ENCODE results near the gene GOSR1.
A peak's percentile ranks its signal among the peaks of the same experiment; 100 is the strongest.

The GOSR1 gene

DNA sequence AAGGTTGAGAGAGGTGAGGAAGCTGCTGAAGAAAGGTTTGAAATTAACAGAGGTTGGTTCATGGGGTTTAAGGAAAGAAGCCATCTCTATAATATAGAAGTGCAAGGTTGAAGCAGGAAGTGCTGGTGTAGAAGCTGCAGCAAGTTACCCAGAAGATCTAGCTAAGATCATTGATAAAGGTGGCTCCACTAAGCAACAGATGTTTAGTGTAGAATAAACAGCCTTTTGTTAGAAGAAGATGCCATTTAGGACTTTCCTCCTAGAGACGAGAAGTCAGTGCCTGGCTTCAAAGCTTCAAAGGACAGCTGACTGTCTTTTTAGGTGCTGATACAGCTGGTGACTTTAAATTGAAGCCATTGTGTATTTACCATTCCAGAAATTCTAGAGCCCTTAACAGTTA lies 29.3 kb downstream of the GOSR1 start:
- Histone ChIP-seq H3K27me3 (ENCODE audit: insufficient read depth, low read length, poor library complexity) (no peaks in the 10 kb centered on the region), H3K18ac (ENCODE audit: low read length) (no peak overlapping the region), H4K5ac (ENCODE audit: low read length) (no peak overlapping the region), H3K4me2 (ENCODE audit: low read length) (no peak overlapping the region), H3K79me1 (ENCODE audit: low read length) (no peaks in the 10 kb centered on the region), H3K27ac (ENCODE audit: low read depth, low read length) (no peak overlapping the region), H3K4me3 (ENCODE audit: low read length) (no peak overlapping the region), H3K4ac (ENCODE audit: low read depth, low read length) (no peak overlapping the region), H2BK15ac (replicated peaks; ENCODE audit: low read depth) (no peak overlapping the region), H3K9ac (ENCODE audit: low read length) (no peak overlapping the region), H3K23ac (ENCODE audit: low read length) (no peak overlapping the region), H4K8ac (ENCODE audit: low read depth, low read length) (no peak overlapping the region), H2AK5ac (ENCODE audit: low read length) (no peak overlapping the region), H3K79me2 (ENCODE audit: control insufficient read depth, insufficient read depth, low read length) (no peaks in the 10 kb centered on the region), H2BK120ac (ENCODE audit: low read depth, low read length) (no peak overlapping the region), H3K56ac (ENCODE audit: low read length) (no peak overlapping the region), H3K4me1 (ENCODE audit: control insufficient read depth, low read depth, low read length) (no peaks in the 10 kb centered on the region), H2BK5ac (ENCODE audit: low read length) (no peak overlapping the region), H3K36me3 (ENCODE audit: control insufficient read depth, insufficient read depth, low read length) (no peaks in the 10 kb centered on the region)
- WGBS (ENCODE audit: extremely low coverage, insufficient coverage, low lambda C conversion rate) = no CpG with 5 or more reads among the region's 1 CpG
- DNase-seq = no peak

DNA sequence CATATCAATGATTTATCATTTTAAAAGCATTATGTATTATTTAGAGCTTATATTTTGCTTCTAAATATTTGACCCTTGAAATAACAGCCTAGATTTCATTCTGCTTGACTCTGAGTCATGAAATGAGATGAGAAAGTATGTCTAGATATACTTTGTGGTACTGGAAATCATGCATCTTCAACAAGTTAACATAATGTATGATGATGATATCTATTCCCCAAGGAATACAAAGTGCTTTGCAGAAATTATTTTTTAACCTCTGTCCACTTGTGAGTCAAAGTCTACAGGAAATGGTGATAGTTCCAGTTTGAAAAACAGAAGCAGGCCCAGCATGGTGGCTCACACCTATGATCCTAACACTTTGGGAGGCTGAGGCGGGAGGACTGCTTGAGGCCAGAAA lies 36.1 kb downstream of the GOSR1 start:
- Histone ChIP-seq H4K5ac (ENCODE audit: low read length) (no peak overlapping the region), H3K36me3 (ENCODE audit: control insufficient read depth, insufficient read depth, low read length) (no peaks in the 10 kb centered on the region), H3K4ac (ENCODE audit: low read depth, low read length) (no peak overlapping the region), H3K9ac (ENCODE audit: low read length) (no peak overlapping the region), H3K23ac (ENCODE audit: low read length) (no peak overlapping the region), H3K4me2 (ENCODE audit: low read length) (no peak overlapping the region), H3K79me1 (ENCODE audit: low read length) (no peaks in the 10 kb centered on the region), H3K18ac (ENCODE audit: low read length) (no peak overlapping the region), H3K4me1 (ENCODE audit: control insufficient read depth, low read depth, low read length) (no peaks in the 10 kb centered on the region), H4K8ac (ENCODE audit: low read depth, low read length) (no peak overlapping the region), H3K79me2 (ENCODE audit: control insufficient read depth, insufficient read depth, low read length) (no peaks in the 10 kb centered on the region), H3K4me3 (ENCODE audit: low read length) (no peak overlapping the region), H3K27me3 (ENCODE audit: insufficient read depth, low read length, poor library complexity) (no peaks in the 10 kb centered on the region), H2BK5ac (ENCODE audit: low read length) (no peak overlapping the region), H3K56ac (ENCODE audit: low read length) (no peak overlapping the region), H2AK5ac (ENCODE audit: low read length) (no peak overlapping the region), H2BK15ac (replicated peaks; ENCODE audit: low read depth) (no peak overlapping the region), H3K27ac (ENCODE audit: low read depth, low read length) (no peak overlapping the region), H2BK120ac (ENCODE audit: low read depth, low read length) (no peak overlapping the region)
- DNase-seq = no peak
- WGBS (ENCODE audit: extremely low coverage, insufficient coverage, low lambda C conversion rate) = no CpG with 5 or more reads among the region's 1 CpG

GRCh38 chr17:30514895-30515596 lies 37.8 kb downstream of the GOSR1 start:
- no peak overlapping the region for H3K18ac ChIP-seq (ENCODE audit: low read length)
- H3K56ac ChIP-seq (ENCODE audit: low read length) = no peak overlapping the region
- no peak overlapping the region for H3K4me2 ChIP-seq (ENCODE audit: low read length)
- no peak overlapping the region for H3K4me3 ChIP-seq (ENCODE audit: low read length)
- H2BK120ac ChIP-seq (ENCODE audit: low read depth, low read length) = no peak overlapping the region
- no peak overlapping the region for H4K8ac ChIP-seq (ENCODE audit: low read depth, low read length)
- no peaks in the 10 kb centered on the region for H3K36me3 ChIP-seq (ENCODE audit: control insufficient read depth, insufficient read depth, low read length)
- no peak overlapping the region for H2BK15ac ChIP-seq (replicated peaks; ENCODE audit: low read depth)
- WGBS (ENCODE audit: extremely low coverage, insufficient coverage, low lambda C conversion rate) = no CpG with 5 or more reads among the region's 3 CpGs
- no peaks in the 10 kb centered on the region for H3K27me3 ChIP-seq (ENCODE audit: insufficient read depth, low read length, poor library complexity)
- no peak overlapping the region for H4K5ac ChIP-seq (ENCODE audit: low read length)
- no peak overlapping the region for H3K4ac ChIP-seq (ENCODE audit: low read depth, low read length)
- H3K79me1 ChIP-seq (ENCODE audit: low read length) = no peaks in the 10 kb centered on the region
- DNase-seq = no peak
- H2AK5ac ChIP-seq (ENCODE audit: low read length) = no peak overlapping the region
- H3K23ac ChIP-seq (ENCODE audit: low read length) = no peak overlapping the region
- H3K9ac ChIP-seq (ENCODE audit: low read length) = no peak overlapping the region
- no peak overlapping the region for H2BK5ac ChIP-seq (ENCODE audit: low read length)
- no peaks in the 10 kb centered on the region for H3K4me1 ChIP-seq (ENCODE audit: control insufficient read depth, low read depth, low read length)
- no peaks in the 10 kb centered on the region for H3K79me2 ChIP-seq (ENCODE audit: control insufficient read depth, insufficient read depth, low read length)
- no peak overlapping the region for H3K27ac ChIP-seq (ENCODE audit: low read depth, low read length)

DNA sequence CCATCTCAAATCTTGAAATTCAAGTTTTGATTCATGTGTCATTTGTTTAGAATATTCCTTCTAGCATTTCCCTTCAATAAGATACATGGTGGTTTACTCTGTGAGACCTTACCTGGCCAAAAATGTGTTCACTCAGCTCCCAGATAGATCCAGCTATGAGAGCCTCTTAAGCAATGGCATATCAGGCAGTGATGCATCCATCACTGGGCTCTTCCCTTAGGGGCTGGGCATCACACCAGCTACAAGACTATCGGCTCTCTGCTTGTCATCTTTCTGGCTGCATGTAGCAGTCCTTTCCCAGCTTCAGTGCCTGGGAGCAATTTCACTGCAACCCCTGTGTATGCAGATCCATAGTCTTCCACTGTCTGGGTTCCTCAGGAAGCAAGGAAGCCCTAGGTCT lies 40.6 kb downstream of the GOSR1 start:
- Histone ChIP-seq H3K56ac (ENCODE audit: low read length) (no peak overlapping the region), H3K79me1 (ENCODE audit: low read length) (no peaks in the 10 kb centered on the region), H2BK5ac (ENCODE audit: low read length) (no peak overlapping the region), H3K4me3 (ENCODE audit: low read length) (no peak overlapping the region), H2AK5ac (ENCODE audit: low read length) (no peak overlapping the region), H3K4me1 (ENCODE audit: control insufficient read depth, low read depth, low read length) (no peaks in the 10 kb centered on the region), H3K4me2 (ENCODE audit: low read length) (no peak overlapping the region), H2BK120ac (ENCODE audit: low read depth, low read length) (no peak overlapping the region), H2BK15ac (replicated peaks; ENCODE audit: low read depth) (no peak overlapping the region), H4K5ac (ENCODE audit: low read length) (no peak overlapping the region), H3K36me3 (ENCODE audit: control insufficient read depth, insufficient read depth, low read length) (peaks cover 6% of the 10 kb centered on the region), H4K8ac (ENCODE audit: low read depth, low read length) (no peak overlapping the region), H3K9ac (ENCODE audit: low read length) (no peak overlapping the region), H3K27ac (ENCODE audit: low read depth, low read length) (no peak overlapping the region), H3K23ac (ENCODE audit: low read length) (no peak overlapping the region), H3K79me2 (ENCODE audit: control insufficient read depth, insufficient read depth, low read length) (no peaks in the 10 kb centered on the region), H3K27me3 (ENCODE audit: insufficient read depth, low read length, poor library complexity) (no peaks in the 10 kb centered on the region), H3K4ac (ENCODE audit: low read depth, low read length) (no peak overlapping the region), H3K18ac (ENCODE audit: low read length) (no peak overlapping the region)
- WGBS (ENCODE audit: extremely low coverage, insufficient coverage, low lambda C conversion rate) = no CpG with 5 or more reads among the region's 1 CpG
- DNase-seq = no peak

DNA sequence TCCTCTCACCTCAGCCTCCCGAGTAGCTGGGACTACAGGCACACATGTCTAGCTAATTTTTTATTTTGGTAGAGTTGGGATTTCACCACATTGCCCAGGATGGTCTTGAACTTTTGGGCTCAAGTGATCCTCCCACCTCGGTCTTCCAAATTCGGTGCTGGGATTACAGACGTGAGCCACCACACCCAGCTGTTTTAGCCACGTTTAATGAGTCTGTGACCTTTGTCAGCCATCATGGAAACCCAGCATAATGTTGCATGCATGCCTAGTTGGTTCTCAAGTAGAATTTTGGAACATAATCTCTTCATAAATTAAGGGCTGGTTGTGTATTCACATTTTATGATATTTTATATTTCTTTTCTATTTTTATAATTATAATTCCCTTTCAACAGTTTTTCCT lies 42.0 kb downstream of the GOSR1 start:
- Histone ChIP-seq H4K5ac (ENCODE audit: low read length) (no peak overlapping the region), H2BK5ac (ENCODE audit: low read length) (no peak overlapping the region), H3K4me1 (ENCODE audit: control insufficient read depth, low read depth, low read length) (no peaks in the 10 kb centered on the region), H3K23ac (ENCODE audit: low read length) (no peak overlapping the region), H3K27me3 (ENCODE audit: insufficient read depth, low read length, poor library complexity) (no peaks in the 10 kb centered on the region), H3K4me2 (ENCODE audit: low read length) (no peak overlapping the region), H3K36me3 (ENCODE audit: control insufficient read depth, insufficient read depth, low read length) (peaks cover 6% of the 10 kb centered on the region), H4K8ac (ENCODE audit: low read depth, low read length) (no peak overlapping the region), H3K9ac (ENCODE audit: low read length) (no peak overlapping the region), H3K4ac (ENCODE audit: low read depth, low read length) (no peak overlapping the region), H2AK5ac (ENCODE audit: low read length) (no peak overlapping the region), H3K4me3 (ENCODE audit: low read length) (no peak overlapping the region), H2BK15ac (replicated peaks; ENCODE audit: low read depth) (no peak overlapping the region), H3K56ac (ENCODE audit: low read length) (no peak overlapping the region), H3K79me1 (ENCODE audit: low read length) (no peaks in the 10 kb centered on the region), H2BK120ac (ENCODE audit: low read depth, low read length) (no peak overlapping the region), H3K79me2 (ENCODE audit: control insufficient read depth, insufficient read depth, low read length) (no peaks in the 10 kb centered on the region), H3K27ac (ENCODE audit: low read depth, low read length) (no peak overlapping the region), H3K18ac (ENCODE audit: low read length) (no peak overlapping the region)
- DNase-seq = no peak
- no CpG with 5 or more reads among the region's 5 CpGs for whole genome bisulfite sequencing (ENCODE audit: extremely low coverage, insufficient coverage, low lambda C conversion rate)

GRCh38 chr17:30519707-30520106 lies 42.5 kb downstream of the GOSR1 start:
- Histone ChIP-seq H3K4me1 (ENCODE audit: control insufficient read depth, low read depth, low read length) (no peaks in the 10 kb centered on the region), H3K4me2 (ENCODE audit: low read length) (no peak overlapping the region), H3K36me3 (ENCODE audit: control insufficient read depth, insufficient read depth, low read length) (peaks cover 6% of the 10 kb centered on the region)

More at GRCh38 chr17:30519707-30520106, 42.5 kb downstream of the GOSR1 start:
- Histone ChIP-seq H2BK120ac (ENCODE audit: low read depth, low read length) (no peak overlapping the region), H3K79me1 (ENCODE audit: low read length) (no peaks in the 10 kb centered on the region), H3K23ac (ENCODE audit: low read length) (no peak overlapping the region), H3K9ac (ENCODE audit: low read length) (no peak overlapping the region), H3K79me2 (ENCODE audit: control insufficient read depth, insufficient read depth, low read length) (no peaks in the 10 kb centered on the region), H2BK5ac (ENCODE audit: low read length) (no peak overlapping the region), H3K4me3 (ENCODE audit: low read length) (no peak overlapping the region), H3K4ac (ENCODE audit: low read depth, low read length) (no peak overlapping the region), H4K5ac (ENCODE audit: low read length) (no peak overlapping the region), H3K18ac (ENCODE audit: low read length) (no peak overlapping the region), H4K8ac (ENCODE audit: low read depth, low read length) (no peak overlapping the region), H2BK15ac (replicated peaks; ENCODE audit: low read depth) (no peak overlapping the region), H3K27ac (ENCODE audit: low read depth, low read length) (no peak overlapping the region), H2AK5ac (ENCODE audit: low read length) (no peak overlapping the region), H3K27me3 (ENCODE audit: insufficient read depth, low read length, poor library complexity) (no peaks in the 10 kb centered on the region), H3K56ac (ENCODE audit: low read length) (no peak overlapping the region)
- WGBS (ENCODE audit: extremely low coverage, insufficient coverage, low lambda C conversion rate) = no CpG with 5 or more reads among the region's 3 CpGs
- DNase-seq = peak; percentile 8
